Psoas muscle (tissue), 8 donors: ENCODE data around the gene TOR3A. TPM values are rescaled to one million over a fixed set of nuclear protein-coding genes. Genes with fewer than 3 reads are reported as not detected.

Source experiments
- ATAC-seq, 4 donors: fragments of 200-7000 bp; cut with Tn5 transposase; one replicate each; pipeline ENCODE4 v1.9.1; 2020; ENCODE audit warnings: moderate library complexity in 3 of 4, mild to moderate bottlenecking in 2 of 4
- DNase-seq, 2 donors: peaks; one replicate each; pipeline ENCODE4 v3.0.0-alpha.2; 2020
- H3K27ac ChIP-seq: fragments of 200-600 bp; one replicate; pipeline ENCODE4 v1.8.0; 2022
- H3K27me3 ChIP-seq, 3 donors: fragments of 200-600 bp in 1 of 3; one replicate each; pipeline versions ENCODE4 v1.6.1 to v1.8.0; 2013 to 2022; ENCODE audit warnings: low read length in 2 of 3, mild to moderate bottlenecking in 2 of 3, moderate library complexity in 1 of 3; ENCODE audit not compliant: insufficient read depth in 3 of 3
- H3K36me3 ChIP-seq, 2 donors: fragments of 200-600 bp in 1 of 2; one replicate each; pipeline versions ENCODE4 v1.6.1 to v1.8.0; 2013 to 2022; ENCODE audit warnings: low read depth in 1 of 2, mild to moderate bottlenecking in 1 of 2, moderate library complexity in 1 of 2; ENCODE audit not compliant: insufficient read depth in 1 of 2
- H3K4me1 ChIP-seq: fragments of 200-600 bp; one replicate; pipeline ENCODE4 v1.8.0; 2022
- H3K4me3 ChIP-seq: fragments of 200-600 bp; one replicate; pipeline ENCODE4 v1.8.0; 2022; ENCODE audit warnings: mild to moderate bottlenecking
- H3K9me3 ChIP-seq: fragments of 200-600 bp; one replicate; pipeline ENCODE4 v1.8.0; 2022
- WGBS, 3 donors: extraction: QIAGEN DNeasy Blood & Tissue Kit; methylation state at CpG; one replicate each; pipeline versions ENCODE4 v1.1.6 to v1.1.7; 2013; 5-methylcytosine and 5-hydroxymethylcytosine counted together
- intact Hi-C, 2 donors: fragments of 100-400 bp; cut with DNase I; formaldehyde crosslinking; loops; one replicate each; pipeline versions ENCODE4 v1.11.0 to v1.14.2; 2022
- polyA plus RNA-seq, 3 donors: library from polyadenylated mRNA; stranded (reverse); fragments of 200-250 nt; gene quantifications; one replicate each; pipeline ENCODE4 v1.2.3, GENCODE V29; 2013
- total RNA-seq, 4 donors: library from RNA; stranded (reverse); fragmentation: NEBNext Ultra II Directional in 2 of 4; extraction: Animal tissue kit (Norgen Biotek cat#: 25700) in 2 of 4; gene quantifications; one replicate each; pipeline versions ENCODE4 v1.2.1 to v1.2.4, GENCODE V29; 2021 to 2023
- TF ChIP-seq, protein P1 (sequence below): fragments of 200-600 bp; IDR thresholded peaks from one replicate; pipeline ENCODE4 v1.8.0; 2022; ENCODE audit warnings: antibody characterized with exemption
- donor health status: healthy with polysubstance abuse.
- donor health status: DM: no; HTN: no; CAD: no; lungs with moderate emphysema.
- donor health status: Bipolar disorder and iron deficiency.
- donor health status: healthy.
- donor health status: DM: yes; HTN: yes; CAD: no.
- donor health status: DM: no; HTN: no; CAD: no.
- donor health status: DM: no; HTN: no; CAD: no.
- donor health status: DM: yes; HTN: yes; CAD: no.

TOR3A gene
- total and polyA plus RNA-seq, 7 donors, result 13.5 to 36.0 (median 23.0) TPM

DNA sequence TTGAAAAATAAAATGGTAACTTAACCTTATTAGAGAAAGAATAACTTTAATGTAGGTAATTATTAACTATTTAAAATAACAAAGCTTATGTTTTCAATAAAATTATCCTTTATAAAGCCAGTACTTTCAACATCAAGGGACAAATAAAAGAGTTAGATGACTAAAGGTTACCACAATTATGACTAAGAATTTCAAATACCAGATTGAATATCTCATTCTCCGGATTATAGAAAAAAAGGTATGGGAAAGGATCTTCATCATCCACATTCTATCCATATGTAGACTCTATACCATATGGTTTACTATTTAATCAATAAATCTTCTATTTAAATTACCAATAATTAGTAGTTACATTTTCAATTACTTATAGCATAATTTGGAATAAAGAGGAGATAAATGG lies 62.8 kb downstream of the TOR3A start:
- Histone ChIP-seq H3K27me3 (no peaks in the 10 kb centered on the region), H3K9me3 (no peaks in the 10 kb centered on the region), H3K4me1 (peaks cover 31% of the 10 kb centered on the region), H3K4me3 (no peak overlapping the region), H3K27ac (no peak overlapping the region), H3K36me3 (peaks cover 0 to 2% of the 10 kb centered on the region in 2 donors)
- ATAC-seq (no peak), DNase-seq (no peak)
- WGBS, 3 donors, result 94 to 97% (median 96%) methylated on average over 1 of the region's 1 CpG
- TF ChIP-seq, protein P1, sequence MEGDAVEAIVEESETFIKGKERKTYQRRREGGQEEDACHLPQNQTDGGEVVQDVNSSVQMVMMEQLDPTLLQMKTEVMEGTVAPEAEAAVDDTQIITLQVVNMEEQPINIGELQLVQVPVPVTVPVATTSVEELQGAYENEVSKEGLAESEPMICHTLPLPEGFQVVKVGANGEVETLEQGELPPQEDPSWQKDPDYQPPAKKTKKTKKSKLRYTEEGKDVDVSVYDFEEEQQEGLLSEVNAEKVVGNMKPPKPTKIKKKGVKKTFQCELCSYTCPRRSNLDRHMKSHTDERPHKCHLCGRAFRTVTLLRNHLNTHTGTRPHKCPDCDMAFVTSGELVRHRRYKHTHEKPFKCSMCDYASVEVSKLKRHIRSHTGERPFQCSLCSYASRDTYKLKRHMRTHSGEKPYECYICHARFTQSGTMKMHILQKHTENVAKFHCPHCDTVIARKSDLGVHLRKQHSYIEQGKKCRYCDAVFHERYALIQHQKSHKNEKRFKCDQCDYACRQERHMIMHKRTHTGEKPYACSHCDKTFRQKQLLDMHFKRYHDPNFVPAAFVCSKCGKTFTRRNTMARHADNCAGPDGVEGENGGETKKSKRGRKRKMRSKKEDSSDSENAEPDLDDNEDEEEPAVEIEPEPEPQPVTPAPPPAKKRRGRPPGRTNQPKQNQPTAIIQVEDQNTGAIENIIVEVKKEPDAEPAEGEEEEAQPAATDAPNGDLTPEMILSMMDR, result no peak
- intact Hi-C loops, result no loop called here

DNA sequence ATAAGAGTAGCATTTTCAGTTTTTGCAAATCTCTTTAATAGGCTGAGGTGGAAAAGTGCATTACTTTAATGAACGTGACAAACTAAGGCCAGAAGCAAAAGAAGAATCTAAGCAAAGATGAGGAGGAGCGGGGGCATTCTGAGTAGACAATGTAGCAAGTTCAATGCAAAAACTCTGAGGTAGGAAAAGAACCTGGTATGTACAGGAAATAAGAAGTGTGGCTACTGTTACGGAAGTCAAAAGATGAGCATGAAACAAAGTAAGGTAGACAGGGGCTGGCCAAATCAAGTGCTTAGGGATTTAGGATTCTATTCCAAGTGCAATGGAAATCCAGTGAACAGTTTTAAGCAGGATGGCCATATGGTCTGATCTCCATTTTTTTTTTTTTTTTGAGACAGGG lies 63.7 kb downstream of the TOR3A start:
- Histone ChIP-seq H3K36me3 (peaks cover 0 to 2% of the 10 kb centered on the region in 2 donors), H3K9me3 (no peaks in the 10 kb centered on the region), H3K4me3 (no peak overlapping the region), H3K4me1 (peaks cover 31% of the 10 kb centered on the region), H3K27ac (no peak overlapping the region), H3K27me3 (no peaks in the 10 kb centered on the region)
- intact Hi-C loops, result no loop called here
- TF ChIP-seq, protein P1, result no peak
- WGBS, 3 donors, result 91 to 98% (median 97%) methylated on average over 3 of the region's 3 CpGs
- DNase-seq, result no peak
- ATAC-seq, result no peak

Other genes starting within 250 kb of the TOR3A start
- gene ANGPTL1, start 211.0 kb upstream of the TOR3A start, total RNA-seq, result 10 to 100 TPM; 25.3 to 46.9 (median 42.2) TPM
- gene ANGPTL1, start 211.0 kb upstream of the TOR3A start, polyA plus RNA-seq, result 10 to 100 TPM; 12.9 to 52.4 (median 26.1) TPM
- gene FAM20B, start 56.2 kb upstream of the TOR3A start, total RNA-seq, result 10 to 100 TPM; 33.4 to 55.2 (median 43.3) TPM
- 10 to 100 TPM; 22.5 to 52.6 (median 48.8) TPM for gene FAM20B, start 56.2 kb upstream of the TOR3A start, polyA plus RNA-seq
- 10 to 100 TPM in 1 of 4 donors, 1 to 10 TPM in 3; 8.6 to 10.2 (median 8.9) TPM for gene ABL2, start 147.6 kb downstream of the TOR3A start, total RNA-seq
- 10 to 100 TPM in 1 of 3 donors, 1 to 10 TPM in 2; 1.4 to 11.7 (median 3.3) TPM for gene ABL2, start 147.6 kb downstream of the TOR3A start, polyA plus RNA-seq
- gene SOAT1, start 211.7 kb downstream of the TOR3A start, total RNA-seq, result 10 to 100 TPM in 2 of 4 donors, 1 to 10 TPM in 2; 7.6 to 21.0 (median 11.1) TPM
- gene SOAT1, start 211.7 kb downstream of the TOR3A start, polyA plus RNA-seq, result 1 to 10 TPM; 2.9 to 6.6 (median 6.2) TPM